DMS114 treated with DMSO at 0.1 percent for 48 hours (cell line): Measurements from ENCODE around the gene NEK9.
"Not testable (repeated sequence)": the region's sequence is repeated elsewhere in the genome, so short reads cannot be mapped to it uniquely, and the experiment has no call there.

Experiments used
- DNase-seq: peaks from one replicate; lab custom pipeline; 2025; ENCODE audit not compliant: unreplicated experiment; lab: John Stamatoyannopoulos, UW

NEK9 gene

DNA sequence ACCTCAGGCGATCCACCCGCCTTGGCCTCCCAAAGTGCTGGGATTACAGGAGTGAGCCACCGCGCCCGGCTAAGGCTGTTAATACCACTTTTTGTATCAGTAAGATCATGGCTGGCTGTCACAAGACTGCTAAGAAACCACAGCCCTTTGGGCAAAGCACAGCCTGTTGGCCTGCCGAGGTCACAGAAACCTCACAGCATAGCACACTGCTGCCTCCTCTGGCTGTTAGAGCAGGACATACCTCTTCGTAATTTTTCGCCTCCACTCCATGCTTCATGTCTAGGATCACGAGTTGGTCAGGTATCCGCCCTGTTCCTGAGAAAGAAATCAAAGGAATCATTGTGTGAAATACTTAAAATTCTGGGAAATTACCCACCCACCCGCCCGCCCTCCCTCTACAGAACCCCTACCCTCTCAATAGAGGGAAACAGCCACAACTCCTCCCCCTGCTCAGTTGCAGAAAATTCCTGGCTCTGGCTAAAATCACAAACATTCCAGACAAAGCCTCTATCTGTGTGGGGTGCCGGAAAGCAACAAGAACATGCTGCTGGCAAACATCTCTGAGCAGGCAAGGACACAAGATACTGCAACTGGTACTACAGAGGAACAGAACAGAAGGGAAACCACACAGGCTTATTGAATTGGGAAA, 20.7 kb upstream of the NEK9 start:
- DNase-seq = no peak

DNA sequence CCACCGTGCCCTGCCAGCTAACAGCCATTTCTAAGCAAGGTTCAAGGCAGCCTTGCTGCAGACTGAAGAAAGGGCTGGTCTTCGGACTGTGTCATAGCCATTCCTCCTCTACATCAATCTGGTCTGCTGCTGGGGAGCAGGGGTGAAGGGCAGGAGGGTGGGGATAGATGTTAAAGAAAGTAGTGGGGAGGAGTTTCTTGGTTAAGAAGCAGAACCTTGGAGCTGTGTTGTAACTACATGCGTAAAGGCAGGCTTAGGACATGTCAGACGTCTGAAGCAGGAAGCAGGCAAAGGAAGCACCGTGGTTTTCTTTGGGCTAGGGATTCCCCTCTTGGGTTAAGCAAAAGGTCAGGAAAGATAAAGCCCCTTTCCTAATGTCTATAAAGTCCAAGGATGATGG, 18.1 kb upstream of the NEK9 start:
- no peak for DNase-seq

DNA sequence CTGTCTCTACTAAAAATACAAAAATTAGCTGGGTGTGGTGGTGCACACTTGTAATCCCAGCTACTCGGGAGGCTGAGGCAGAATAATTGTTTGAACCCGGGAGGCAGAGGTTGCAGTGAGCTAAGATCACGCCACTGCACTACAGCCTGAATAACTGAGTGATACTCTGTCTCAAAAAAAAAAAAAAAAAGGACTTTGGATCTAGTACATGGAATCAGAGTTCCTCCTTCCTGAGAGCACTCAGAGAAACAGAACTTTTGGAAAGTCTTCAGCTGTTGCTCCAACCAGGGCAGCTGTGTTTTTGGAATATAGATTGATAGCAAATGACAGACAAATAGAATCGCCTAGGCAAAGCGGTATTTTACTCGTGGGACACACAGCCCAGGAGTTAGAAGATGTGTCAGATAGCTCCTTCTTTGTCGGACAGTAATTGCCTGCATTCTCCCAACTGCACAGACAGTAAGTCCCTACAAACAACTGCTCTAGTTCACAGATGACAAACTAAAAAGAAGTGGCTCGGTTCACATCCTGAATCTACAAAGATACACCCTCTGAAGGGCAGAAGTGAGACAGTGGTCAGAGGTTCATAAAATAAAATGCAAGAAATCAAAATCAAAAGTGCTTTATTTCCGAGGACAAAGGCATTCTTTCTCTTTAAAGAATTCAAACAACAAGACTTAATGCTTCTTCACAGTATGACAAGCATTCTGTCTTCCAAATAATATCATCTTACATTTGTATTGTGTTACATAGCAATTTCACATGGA, 17.1 kb upstream of the NEK9 start:
- DNase-seq = no peak

DNA sequence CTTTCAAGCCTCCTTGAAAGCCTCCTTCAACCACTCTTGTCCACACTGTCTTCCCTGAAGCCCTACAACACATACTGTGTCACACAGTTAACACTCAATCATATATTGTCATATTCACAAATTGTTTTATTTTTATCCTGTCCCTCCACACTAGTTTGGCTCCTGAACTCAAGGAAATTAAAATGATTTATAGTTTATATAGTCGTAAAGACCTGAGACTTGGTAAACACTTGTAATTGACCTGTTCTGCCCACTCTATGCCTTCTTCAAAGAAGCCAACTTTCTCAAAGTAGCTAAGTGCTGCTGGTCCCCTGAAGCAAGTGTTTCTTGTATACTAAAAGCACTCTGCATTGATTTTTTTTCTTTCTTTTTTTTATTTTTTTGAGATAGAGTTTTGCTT, 15.6 kb upstream of the NEK9 start:
- no peak for DNase-seq

DNA sequence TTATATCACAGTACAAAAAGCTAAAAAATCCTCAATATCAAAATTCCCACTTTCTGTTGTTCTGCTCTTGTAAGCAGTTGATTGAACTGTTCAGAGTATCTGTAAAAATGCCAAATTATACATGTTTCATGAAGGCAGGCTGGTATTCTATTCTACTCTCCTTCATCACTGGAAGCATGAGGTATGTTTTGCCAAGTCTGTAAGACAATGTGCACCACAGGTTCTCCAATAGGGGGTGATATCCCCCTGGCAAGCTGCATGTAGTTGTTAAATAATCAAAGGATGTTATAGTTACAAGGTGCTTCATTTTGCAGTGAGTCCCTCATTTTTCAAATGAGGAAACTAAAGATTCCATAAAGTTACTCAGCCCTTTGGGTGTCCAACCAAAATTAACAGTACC, 15.1 kb upstream of the NEK9 start:
- DNase-seq = no peak

DNA sequence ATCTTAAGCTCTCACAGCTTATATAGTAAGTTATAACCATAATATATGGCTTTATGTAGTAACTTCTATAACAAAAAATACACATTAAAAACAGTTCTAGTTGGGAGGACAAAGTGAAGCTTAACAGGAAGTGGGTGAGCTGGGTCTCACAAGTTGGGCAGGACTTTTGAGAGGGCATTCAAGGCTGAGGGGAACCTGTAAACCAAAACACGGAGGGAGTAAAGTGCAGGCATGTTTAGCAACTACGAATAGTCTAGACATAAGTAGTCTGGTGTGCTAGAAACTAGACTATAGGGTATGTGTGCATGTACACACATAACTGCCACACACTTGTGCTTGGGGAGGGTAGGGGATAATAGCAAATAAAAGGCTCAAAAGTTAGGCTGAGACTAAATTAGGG, 14.2 kb upstream of the NEK9 start:
- no peak for DNase-seq

DNA sequence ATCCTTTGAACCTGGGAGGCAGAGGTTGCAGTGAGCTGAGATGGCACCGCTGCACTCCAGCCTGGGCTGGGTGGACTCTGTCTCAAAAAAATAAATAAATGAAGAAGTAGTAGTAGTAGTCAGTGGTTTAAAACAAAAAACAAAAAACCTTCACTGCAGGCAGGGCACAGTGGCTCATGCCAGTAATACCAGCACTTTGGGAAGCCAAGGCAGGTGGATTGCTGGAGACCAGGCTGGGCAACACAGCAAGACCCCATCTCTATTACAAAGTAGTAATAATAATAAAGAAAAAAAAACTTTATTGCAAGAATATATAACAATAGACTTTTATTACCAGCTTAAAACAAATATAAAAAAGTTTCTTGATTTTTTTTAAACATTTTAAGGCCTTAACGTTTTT, 13.8 kb upstream of the NEK9 start:
- no peak for DNase-seq

DNA sequence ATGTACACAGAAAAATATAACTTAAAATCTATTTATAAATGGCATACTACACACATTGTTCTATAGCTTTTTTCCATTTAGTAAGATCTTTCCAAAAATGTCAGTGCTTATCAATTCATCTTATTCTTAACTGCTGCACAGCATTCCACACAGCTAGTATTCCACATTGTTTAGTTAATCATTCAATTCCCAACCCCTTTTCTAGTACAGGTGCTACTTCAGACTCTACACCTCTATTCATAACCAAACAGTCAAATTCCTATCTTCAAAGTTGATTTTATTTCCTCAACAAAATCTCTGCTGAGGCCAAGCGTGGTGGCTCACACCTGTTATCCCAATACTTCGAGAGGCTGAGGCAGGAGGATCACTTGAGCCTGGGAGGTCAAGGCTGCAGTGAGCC, 12.3 kb upstream of the NEK9 start:
- DNase-seq = no peak

DNA sequence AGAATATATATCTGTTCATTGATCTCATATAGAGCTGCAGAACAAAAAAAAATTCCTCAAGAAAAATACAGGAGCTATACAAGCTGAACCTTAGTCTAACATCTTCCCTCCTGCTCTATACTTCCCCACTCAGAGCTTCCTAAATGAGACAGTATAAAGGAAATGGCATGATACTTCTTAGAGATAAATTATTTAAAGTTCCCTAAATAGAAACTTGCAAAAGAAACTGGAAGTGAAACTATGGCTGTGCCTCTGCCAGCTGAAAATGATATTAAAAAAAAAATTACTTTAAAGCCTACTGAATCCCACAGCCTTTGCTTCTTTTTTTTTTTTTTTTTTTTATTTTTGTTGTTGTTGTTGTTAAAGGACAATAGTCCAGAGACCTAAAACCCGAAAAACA, 11.6 kb upstream of the NEK9 start:
- no peak for DNase-seq

DNA sequence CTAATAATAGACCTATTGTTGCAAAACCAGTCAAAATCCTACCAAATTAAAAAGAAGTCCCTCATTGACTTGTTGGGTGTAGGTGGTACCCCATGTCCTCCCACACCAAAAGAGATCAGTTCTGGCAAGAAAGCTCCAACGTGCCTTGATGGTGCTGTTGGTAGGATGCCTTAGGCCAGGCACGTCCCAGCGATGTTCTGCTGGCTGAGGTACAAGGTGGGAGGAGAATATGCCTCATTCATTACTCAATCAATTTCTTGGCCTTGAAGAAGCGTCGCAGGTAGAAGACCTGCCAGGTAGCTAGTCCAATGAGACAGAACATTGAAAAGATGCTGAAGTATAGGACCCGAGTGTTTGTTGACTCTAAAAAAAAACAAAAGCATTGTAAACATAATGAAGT, 7.8 kb upstream of the NEK9 start:
- no peak for DNase-seq

DNA sequence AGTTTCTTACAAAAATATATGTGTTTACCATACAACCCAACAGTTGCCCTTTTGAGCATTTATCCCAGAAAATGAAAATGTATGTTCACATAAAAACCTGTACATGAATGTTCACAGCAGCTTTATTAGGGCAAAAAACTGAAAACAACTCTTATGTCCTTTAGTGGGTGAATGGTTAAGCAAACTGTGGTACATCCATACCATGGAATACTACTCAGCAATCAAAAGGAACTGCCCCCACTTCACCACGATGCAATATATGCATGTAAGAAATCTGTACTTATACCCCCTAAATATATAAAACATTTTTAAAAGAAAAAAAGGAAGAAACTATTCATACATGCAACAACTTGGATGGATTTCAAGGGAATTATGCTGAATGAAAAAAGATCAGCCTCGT, 6.7 kb upstream of the NEK9 start:
- no peak for DNase-seq

DNA sequence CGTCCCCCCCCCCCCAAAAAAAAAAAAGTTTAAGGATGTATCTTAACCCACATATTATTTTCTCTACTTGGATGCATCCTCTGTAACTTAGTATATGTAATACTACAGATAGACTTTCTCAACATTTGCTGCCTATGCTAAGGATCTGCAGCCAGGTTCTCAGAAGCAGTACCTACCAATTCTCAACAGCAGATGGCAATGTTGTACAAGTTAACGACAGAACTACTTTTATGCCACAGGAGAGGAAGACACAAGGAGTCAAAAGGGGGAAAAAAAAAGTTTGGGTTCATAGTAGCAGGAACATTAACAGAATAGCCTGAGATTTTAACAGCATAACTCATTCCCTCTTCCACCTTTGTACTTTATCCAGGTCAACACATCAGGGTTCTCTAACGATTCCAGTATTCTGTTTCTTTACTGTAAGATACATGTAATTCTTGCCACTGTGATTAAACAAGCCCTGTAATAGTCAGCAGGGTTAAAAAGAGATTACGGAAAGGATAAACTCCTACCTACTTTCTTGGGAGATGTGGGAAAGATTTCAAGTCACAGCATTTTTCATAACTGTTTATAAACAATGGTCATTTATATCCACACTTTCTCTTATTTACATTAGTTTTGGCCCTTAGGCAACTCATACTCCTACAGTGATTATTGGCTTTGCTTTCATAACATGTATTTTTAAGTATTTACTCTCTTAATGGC, 5.7 kb upstream of the NEK9 start:
- DNase-seq = peak; percentile 71

DNA sequence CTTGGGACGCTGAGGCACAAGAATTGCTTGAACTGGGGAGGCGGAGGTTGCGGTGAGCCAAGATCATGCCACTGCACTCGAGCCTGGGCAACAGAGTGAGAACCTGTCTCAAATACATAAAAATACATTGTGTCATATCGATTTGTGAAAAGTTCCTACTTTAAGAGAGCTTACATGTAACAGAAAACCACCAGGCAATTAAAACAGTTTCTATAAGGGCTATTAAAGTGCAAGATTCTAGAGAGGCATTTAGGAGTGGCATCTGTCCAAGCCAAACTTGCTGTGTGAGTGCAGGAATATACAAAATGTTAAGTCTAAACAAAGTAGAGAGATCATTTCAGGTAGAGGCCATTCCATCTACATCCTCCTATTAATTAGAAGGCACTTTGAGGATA, 1.7 kb upstream of the NEK9 start:
- no peak for DNase-seq

DNA sequence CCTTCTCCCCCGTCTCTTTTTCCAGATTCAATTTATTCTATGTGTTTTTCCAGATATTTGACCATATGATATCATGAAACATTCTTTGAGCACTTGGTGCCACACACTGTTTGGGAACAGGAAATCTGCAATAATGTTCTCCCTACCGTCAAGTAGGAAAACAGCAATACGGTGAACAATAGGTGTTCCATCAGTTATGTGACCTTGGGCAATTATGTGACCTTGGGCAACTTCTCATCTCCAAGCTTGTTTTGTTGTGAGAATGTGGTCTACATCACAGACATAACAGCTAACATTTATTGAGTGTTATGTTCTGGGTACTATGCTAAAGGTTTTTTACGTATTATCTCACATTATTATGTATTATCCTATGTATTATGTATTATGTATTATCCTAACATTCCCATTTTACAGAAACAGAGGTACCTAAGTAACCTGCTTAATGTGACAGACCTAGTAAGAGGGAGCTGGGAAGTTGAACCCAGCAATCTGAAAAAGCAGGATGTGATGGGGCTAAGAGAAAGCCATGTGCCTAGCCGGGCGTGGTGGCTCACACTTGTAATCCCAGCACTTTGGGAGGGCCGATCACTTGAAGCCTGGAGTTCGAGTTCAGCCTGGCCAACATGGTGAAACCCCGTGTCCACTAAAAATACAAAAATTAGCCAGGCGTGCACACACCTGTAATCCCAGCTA, 1.2 kb upstream of the NEK9 start:
- DNase-seq = no peak

DNA sequence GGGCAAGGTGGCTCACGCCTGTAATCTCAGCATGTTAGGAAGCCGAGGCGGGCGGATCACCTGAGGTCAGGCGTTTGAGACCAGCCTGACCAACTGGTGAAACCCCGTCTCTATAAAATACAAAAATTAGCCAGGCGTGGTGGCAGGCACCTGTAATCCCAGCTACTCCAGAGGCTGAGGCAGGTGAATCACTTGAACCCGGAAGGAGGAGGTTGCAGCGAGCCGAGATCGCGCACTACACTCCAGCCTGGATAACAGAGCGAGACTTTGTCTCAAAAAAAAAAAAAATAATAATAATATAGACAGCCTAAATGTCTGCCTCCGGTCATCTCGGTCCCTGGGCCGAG, 599 bp upstream of the NEK9 start:
- not testable (repeated sequence) for DNase-seq

DNA sequence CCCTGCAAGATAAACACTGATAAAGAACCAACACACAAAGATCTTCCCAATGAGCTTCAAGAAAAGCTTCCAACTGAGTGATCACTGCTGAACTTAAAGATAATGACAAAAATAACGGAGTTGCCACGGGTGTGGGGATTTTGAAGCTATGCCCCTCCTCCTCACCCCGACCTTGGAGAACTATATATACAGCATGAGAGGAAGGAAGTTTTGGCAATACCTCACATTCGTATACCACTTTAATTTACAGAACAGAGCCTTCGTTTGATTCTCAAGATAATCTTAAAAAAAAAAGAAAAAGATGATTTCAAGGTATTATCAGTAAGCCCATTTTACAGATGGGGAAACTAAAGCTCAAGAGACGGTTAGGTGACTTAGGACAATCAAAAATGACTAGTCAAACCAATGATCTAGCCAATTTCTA, 715 bp downstream of the NEK9 start:
- DNase-seq = no peak

DNA sequence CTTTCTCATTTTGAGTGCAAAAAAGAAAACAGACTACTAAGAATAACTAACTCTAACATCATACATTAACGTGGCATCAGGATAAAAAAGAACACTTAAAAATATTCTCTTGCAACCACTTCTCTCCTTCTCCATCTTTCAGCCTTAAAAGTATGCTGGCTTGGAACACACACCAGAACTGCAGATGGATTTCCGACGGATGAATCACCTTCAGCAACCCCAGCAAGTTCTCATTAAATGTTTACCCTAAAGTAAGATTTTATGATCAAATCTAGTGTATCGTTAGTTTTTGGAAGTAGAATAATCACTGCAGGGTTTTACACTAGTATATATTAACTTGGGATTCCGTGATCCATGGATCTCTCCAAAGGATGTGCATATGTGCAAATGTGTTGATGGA, 1.2 kb downstream of the NEK9 start:
- DNase-seq = no peak

DNA sequence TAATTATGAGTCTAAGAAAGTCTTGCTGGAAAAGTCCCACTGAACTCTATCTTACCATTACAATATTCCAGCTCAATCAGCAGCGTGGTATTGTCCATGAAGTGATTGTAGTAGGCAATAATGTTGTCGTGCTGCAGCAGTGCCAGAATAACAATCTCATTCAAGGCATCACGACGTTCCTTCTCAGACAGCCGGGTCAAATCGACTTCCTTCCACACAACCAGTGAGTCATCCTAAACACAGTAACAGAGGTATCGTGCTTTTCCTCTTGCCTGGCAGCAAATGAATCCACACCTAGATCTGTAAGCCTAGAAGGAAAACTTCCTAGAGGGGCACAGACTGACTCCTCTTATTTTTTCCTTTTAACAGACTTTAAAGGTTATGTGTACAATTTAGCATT, 2.9 kb downstream of the NEK9 start:
- no peak for DNase-seq

DNA sequence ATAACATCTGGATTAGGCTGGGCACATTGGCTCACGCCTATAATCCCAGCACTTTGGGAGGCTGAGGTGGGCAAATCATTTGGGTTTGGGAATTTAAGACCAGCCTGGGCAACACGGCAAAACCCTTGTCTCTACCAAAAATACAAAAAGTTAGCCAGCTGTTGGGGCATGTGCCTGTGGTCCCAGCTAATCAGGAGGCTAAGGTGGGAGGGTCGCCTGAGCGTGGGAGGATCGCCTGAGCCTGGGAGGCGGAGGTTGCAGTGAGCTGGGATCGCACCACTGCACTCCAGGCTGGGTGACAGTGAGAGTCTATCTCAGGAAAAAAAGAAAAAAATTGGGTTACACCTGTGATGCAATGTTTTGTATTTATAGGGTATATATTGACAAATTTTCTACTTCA, 5.3 kb downstream of the NEK9 start:
- no peak for DNase-seq

DNA sequence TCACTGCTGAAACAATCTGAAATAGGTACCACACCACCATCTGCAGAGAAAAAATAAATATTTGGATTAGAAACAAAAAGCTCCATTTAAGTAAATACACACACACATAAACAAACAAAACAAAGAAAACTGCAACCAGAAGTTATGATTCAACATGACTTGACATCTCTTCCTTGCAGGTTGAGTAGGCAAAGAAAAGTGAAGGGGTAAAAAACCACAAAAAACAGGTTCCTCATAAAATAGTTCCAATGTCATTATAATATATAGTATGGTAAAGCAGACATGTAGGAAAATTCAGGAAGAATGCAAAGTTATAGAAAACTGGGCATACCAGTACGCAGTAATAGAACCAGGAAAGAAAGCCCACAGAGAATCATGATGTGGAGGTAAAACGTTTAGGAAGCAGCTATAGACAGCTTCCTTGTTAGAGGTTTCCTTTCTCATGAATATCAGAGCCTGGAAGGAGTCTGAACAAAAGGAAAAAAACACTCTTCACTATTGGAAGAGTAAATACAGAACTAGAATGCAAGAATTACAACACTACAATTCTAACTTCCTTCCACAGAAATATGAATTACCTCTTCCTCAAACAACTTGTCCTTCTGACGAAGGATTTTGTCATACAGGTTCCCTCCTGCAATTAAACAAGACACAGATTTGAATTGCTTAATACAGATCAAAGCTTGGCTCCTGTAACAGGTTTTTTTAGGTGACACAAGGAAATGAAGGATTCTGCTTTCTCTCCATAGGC, 6.1 kb downstream of the NEK9 start:
- no peak for DNase-seq

DNA sequence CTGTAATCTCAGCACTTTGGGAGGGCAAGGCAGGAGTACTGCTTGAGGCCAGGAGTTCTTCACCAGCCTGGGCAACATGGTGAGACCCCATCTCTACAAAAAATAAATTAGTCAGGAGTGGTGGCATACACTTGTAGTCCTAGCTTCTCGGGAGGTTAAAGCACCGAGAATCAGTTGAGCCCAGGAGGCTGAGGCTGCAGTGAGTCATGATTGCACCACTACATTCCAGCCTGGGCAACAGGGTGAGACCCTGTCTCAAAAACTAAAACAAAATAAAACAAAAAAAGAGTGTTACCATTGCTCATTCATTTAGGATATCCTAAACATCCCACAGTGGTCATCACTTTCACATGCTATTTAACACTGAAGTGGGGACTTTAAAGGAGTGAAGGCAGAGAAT, 7.8 kb downstream of the NEK9 start:
- DNase-seq = no peak
